Measurements from ENCODE around the gene PLIN5.

Gene PLIN5

DNA sequence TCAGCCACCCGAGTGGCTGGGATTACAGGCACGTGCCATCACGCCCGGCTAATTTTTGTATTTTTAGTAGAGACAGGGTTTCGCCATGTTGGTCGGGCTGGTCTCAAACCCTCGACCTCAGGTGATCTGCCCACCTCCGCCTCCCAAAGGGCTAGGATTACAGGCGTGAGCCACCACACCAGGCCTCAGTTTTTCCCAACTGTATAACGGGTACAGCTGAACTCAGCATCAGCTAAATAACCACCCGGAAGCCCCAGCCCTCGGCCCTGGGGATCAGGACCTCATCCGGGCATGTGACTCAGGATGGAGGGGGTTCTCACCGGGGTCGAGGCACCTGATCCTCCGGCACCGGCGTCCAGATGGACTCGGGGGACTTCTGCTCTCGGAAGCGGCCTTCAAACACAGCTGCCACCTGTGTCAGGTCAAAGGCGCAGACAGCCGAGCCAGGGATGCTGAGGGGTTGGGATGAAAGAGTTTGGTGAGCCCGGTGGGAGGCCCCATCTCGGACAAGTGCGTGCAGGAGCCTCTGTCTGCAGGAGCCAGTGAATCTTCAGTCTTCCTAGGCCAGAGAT lies 15.5 kb upstream of the PLIN5 start:
- in situ Hi-C loops (cut with HindIII; ENCODE audit: low sequenced_read_pairs), result no loop called here
- no peak overlapping the region for H3K4me3 ChIP-seq (ENCODE audit: low read depth, low read length)
- TF ChIP-seq, protein P1, sequence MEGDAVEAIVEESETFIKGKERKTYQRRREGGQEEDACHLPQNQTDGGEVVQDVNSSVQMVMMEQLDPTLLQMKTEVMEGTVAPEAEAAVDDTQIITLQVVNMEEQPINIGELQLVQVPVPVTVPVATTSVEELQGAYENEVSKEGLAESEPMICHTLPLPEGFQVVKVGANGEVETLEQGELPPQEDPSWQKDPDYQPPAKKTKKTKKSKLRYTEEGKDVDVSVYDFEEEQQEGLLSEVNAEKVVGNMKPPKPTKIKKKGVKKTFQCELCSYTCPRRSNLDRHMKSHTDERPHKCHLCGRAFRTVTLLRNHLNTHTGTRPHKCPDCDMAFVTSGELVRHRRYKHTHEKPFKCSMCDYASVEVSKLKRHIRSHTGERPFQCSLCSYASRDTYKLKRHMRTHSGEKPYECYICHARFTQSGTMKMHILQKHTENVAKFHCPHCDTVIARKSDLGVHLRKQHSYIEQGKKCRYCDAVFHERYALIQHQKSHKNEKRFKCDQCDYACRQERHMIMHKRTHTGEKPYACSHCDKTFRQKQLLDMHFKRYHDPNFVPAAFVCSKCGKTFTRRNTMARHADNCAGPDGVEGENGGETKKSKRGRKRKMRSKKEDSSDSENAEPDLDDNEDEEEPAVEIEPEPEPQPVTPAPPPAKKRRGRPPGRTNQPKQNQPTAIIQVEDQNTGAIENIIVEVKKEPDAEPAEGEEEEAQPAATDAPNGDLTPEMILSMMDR (IDR thresholded peaks at IDR 0.05; ENCODE audit: low read depth, low read length), result no peak
- DNase-seq (ENCODE audit: low read depth, low spot score), result no peak

DNA sequence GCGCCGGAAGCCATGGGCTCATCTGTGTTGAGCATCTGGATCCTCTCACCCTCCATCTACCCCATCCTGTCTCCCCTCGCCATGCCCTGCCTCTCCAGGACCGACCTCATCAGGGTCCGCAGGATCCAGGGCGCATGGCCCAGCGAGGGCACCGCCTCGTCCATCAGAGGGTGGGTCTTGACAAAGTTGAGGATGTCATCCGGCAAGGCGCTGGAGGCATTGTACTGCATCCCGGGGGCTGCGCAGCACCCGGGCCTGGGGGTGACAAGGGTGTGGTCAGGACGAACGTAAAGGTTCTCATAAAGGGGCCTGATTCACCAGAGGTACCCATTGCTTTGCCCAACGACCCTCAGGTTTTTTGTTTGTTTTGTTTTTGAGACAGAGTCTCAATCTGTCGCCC lies 15.0 kb upstream of the PLIN5 start:
- no peak for DNase-seq (ENCODE audit: low read depth, low spot score)
- TF ChIP-seq, protein P1 (IDR thresholded peaks at IDR 0.05; ENCODE audit: low read depth, low read length), result no peak
- in situ Hi-C loops (cut with HindIII; ENCODE audit: low sequenced_read_pairs), result no loop called here
- H3K4me3 ChIP-seq (ENCODE audit: low read depth, low read length), result no peak overlapping the region

DNA sequence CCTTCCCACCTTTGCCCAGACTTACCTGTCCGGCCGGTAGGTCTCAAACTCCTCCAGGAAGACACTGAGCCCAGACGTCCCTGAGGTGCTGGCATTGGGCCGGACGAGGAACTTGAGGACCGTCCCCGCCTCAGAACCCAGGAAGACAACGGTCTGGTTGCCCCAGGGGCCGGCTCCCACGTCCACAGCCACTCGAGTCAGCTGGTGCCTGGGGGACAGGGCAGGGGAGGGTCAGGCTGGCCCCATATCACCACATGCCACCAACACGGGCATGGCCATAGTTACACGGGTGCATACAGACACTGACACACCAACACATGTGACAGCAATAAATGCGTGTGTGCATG lies 13.2 kb upstream of the PLIN5 start:
- no peak for DNase-seq (ENCODE audit: low read depth, low spot score)
- TF ChIP-seq, protein P1 (IDR thresholded peaks at IDR 0.05; ENCODE audit: low read depth, low read length), result no peak
- in situ Hi-C loops (cut with HindIII; ENCODE audit: low sequenced_read_pairs), result no loop called here
- no peak overlapping the region for H3K4me3 ChIP-seq (ENCODE audit: low read depth, low read length)

DNA sequence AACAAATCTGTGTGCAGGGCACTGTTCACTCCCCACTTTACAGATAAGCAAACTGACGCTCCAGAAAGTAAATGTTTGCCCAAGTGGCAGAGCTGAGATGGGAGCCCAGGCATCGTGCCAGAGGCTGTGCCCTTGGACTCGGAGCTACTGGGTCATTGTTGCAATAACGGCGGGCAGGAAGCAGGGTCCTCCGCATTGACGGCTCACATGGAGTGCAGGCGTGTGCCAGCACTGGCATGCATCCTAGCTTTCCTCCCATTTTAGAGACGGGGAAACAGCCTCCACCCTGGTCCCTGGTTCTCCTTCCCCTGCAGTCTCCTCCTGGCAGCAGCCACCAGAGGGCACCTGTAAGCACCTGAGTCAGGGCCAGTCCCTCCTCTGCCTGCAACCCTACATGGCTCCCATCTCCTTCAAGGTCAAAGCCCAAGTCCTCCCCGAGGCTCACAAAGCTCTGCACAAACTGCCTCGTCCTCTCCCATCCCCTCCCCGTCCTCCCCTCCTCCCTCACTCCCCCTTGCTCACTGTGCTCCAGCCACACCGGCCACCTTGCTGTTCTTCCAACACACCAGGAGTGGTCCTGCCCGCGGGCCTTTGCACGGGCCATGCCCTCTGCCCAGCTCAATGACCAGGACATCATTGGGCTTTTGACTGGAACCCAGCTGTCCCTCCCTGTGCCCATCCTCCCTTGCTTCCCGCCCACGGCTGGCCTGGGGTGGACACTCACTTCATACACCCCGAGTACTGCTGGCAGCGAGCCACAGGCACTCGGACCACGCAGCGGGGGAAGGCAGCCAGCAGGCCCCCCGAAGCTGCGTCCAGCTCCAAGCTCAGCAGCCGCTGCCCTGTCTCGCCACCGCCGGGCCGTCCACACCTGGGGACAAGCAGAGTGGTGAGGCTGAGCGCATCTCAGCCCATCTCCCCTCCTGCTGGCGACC lies 12.5 kb upstream of the PLIN5 start:
- in situ Hi-C loops (cut with HindIII; ENCODE audit: low sequenced_read_pairs), result no loop called here
- TF ChIP-seq, protein P1 (IDR thresholded peaks at IDR 0.05; ENCODE audit: low read depth, low read length), result peak; percentile 48
- DNase-seq (ENCODE audit: low read depth, low spot score), result no peak
- no peak overlapping the region for H3K4me3 ChIP-seq (ENCODE audit: low read depth, low read length)

DNA sequence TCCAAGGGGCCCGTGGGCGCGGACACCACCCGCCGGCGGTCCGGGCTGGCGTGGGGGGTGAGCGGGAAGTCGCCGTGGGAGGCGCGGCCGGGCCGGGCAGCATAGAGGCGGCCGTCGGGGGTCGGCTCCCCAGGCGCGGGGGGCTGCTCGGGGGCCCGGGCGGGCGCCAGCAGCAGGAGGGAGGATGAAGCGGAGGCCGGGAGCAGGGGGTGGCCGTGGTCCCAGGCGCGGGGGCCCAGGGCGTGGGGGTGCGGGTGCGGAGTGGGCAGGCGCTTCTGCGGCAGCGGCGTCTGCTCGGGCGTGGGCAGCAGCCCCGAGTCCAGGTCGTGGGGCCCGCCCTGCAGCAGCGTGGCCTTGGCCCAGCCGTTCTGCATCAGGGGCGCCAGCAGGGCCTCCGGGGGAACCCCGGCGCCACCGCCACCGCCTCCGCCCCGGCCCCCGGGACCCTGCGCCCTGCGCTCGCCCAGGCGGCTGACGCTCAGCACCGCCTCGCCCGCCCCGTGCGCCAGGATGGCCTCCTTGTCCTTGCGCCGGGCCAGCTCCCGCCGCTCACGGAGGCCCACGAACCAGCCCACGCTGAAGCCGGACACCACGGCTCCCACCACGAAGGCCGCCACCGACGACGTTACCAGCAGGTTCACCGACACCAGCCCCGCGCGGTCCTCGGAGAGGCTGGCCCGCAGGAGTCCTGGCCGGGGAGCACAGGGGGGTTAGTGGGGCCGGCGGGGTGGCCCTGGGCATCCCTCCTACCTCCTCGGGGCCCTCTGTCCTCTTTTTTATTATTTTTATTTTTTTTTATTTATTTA lies 9.0 kb upstream of the PLIN5 start:
- H3K4me3 ChIP-seq (ENCODE audit: low read depth, low read length), result no peak overlapping the region
- TF ChIP-seq, protein P1 (IDR thresholded peaks at IDR 0.05; ENCODE audit: low read depth, low read length), result no peak
- no peak for DNase-seq (ENCODE audit: low read depth, low spot score)
- in situ Hi-C loops (cut with HindIII; ENCODE audit: low sequenced_read_pairs), result no loop called here

All from astrocyte of the spinal cord (primary cell).